ENCODE data around the gene ANO10.
"Not testable (repeated sequence)": the region's sequence is repeated elsewhere in the genome, so short reads cannot be mapped to it uniquely, and the experiment has no call there.

Gene ANO10

GRCh38 chr3:43468133-43468532 is 153.7 kb downstream of the ANO10 start:
- DNase-seq, result no peak

- no peak for DNase-seq
Measured at GRCh38 chr3:43465109-43465508, 156.7 kb downstream of the ANO10 start.

DNA sequence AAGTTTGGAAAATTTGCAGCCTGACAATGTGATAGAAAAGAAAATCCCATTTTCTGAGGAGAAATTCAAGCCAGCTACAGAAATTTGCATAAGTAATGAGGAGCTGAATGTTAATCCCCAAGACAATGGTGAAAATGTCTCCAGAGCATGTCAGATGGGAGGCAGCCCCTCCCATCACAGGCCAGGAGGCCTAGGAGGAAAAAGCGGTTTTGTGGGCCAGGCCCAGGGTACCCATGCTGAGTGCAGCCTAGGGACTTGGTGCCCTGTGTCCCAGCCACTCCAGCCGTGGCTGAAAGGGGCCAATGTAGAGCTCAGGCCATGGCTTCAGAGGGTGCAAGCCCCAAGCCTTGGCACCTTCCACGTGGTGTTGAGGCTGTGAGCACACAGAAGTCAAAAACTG is 159.2 kb downstream of the ANO10 start:
- not testable (repeated sequence) for DNase-seq

DNA sequence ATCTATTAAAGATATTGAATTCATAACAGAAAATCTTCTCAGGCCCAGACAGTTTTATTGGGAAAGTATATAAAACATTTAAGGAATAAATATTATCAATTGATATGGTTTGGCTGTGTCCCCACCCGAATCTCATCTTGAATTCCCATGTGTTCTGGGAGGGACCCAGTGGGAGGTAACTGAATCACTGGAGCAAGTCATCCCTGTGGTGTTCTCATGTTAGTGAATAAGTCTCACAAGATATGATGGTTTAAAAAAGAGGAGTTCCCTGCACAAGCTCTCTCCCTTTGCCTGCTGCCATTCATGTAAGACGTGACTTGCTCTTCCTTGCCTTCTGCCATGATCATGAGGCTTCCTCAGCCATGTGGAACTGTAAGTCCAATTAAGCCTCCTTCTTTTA is 160.5 kb downstream of the ANO10 start:
- no peak for DNase-seq

- not testable (repeated sequence) for DNase-seq
Measured at GRCh38 chr3:43457038-43457437, 164.8 kb downstream of the ANO10 start.

- DNase-seq, result no peak
Measured at GRCh38 chr3:43455233-43455632, 166.6 kb downstream of the ANO10 start.

DNA sequence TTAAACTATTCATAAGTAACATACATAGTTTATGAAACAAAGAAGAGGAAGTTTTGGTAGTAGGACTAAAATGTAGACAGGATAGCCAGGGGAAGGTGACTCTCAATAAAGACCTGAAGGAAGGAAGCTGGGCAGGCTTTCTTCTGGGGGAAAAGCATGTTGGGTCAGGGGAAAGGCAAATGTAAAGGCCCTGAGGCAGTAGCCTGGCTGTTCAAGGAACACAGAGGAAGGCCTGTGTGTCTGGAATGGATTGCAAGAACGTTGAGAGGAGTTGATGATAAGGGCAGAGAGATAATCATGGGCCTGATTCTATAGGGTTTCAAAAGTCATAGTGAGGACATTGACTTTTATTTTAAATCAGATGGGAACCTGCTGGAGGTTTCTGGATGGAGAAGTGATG is 167.8 kb downstream of the ANO10 start:
- no peak for DNase-seq

DNA sequence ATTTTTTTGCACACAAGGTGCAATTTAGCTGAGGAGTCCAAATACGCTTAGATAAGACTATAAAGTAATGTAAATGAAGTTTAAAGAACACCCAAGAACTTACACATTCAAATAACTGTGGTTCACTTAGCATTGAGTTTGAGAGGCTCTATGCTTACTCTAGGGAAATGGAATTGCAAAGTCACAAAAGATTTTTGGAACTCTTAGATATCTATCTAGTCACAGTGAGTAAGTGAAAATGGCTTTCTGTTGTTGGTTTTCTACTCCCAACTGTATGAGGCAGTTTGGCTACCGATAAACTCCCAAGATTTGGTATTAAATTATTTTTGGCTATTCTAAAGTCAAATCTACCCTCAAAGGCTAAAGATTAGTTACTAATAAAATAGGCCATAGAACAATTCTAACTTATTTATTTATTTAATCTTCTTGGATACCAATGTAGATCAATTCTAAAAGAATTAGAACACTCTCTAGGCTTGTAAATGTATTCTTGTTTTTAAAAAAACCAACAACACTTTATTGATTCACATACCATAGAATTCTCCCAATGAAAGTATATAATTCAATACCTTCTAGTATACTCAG is 170.0 kb downstream of the ANO10 start:
- no peak for DNase-seq

DNA sequence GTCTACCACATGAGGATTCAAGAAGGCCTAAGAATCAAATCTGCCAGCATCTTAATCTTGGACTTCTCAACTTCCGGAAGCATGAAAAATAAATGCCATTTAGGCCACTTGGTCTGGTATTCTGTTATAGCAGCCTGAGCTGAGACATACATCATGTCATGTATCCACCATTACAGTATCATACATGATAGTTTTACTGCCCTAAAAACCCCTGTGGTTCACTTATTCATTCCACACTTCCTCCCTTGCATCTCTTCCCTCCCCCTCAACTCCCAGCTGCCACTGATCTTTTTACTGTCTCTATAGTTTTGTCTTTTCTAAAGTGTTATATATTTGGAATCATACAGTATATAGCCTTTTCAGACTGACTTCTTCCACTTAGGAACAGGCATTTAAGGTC is 173.7 kb downstream of the ANO10 start:
- DNase-seq, result no peak

- DNase-seq, result no peak
Measured at GRCh38 chr3:43445820-43446219, 176.0 kb downstream of the ANO10 start.

DNA sequence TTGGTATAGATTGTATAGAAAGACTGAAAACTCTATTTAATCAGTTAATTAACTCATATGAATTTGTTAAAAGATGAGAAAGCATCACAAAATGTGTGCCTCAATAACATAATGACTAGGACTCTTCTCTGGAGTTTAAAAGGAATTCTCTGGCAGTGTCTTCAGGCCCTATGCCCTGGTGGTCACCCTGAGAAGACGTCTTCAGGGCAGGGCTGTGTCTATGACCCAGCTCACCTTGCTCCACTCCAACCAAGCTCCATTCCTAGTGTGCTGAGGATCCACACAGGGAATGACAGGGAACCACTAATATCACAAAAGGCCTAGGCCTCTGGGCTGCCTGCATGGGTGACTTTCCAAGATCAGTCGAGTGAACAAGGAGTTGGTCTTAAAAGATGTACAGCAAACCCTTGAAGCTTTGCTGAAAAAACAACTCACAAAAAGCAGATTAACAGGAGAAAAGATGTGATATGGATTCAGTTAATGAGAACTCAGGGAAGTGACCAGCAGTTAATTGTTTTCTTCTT is 178.9 kb downstream of the ANO10 start:
- no peak for DNase-seq

DNA sequence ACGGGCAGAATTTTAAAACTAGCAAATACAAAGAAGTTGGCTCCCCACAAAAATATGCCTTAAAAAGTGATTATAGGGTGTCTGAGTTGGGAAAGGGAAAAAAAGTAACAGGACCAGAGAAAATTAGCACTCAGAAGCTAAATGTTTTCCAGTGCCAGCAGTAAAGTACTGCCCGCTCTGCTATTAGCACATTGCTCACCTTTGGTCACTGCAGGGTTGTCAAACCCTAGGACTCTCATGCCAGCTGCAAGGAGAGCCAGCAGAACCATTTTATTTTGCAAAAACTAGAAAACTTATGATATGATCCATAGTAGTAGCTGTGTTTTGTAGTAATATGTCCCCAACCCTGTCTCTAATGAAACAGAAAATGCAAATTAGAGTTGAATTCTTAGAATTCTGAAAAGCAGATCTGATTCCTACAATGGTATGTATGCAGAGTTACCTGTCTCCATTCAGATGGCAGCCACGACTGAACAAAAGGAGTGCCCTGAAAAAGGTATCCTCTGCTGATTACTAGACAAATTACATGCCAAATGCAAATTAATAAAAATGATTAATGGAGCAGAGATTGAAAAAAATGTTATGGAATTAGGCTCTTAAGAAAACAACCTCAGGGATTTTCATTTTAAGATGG is 185.2 kb downstream of the ANO10 start:
- no peak for DNase-seq

- DNase-seq, result no peak
Measured at GRCh38 chr3:43435706-43436105, 186.1 kb downstream of the ANO10 start.

GRCh38 chr3:43434431-43434830 is 187.4 kb downstream of the ANO10 start:
- DNase-seq, result no peak

DNA sequence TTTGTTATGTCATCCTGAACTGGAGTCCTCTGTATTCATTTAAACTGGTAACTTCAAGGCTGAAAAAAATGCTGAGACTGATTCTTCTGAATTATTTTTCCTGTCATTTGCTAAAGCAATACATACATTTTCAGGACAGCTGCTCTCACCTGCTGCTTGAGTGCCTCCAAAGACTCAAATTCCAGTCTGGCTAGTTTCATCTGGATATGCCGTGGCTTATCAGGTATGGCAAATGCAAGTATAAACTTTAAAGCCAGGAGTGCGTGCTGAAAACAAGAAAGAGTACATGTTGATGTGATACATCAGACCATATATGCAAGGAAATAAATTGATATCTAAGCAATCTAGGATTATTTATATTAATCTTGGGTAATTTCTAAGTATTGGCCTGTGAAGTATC is 189.3 kb downstream of the ANO10 start:
- DNase-seq, result no peak

DNA sequence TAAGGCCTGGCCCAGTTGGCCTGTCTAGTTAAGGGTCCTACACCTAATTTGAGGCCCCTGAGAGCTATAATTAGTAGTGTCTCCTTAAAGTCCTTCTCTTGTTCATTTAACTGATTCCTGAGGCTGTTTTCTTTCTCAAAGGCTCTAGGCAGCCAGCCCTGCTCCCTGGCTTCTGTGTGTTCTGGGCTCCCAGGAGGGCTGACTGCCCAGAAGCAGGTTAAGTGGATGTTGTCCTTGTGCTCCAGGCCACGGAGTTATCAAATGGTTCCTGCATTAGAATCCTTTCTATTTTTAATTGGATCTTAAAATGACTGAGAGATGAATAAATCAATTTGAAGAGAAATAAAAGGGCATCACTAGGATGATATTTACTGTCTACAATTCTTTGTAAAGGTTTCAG is 195.4 kb downstream of the ANO10 start:
- DNase-seq, result no peak

GRCh38 chr3:43425829-43426228 is 196.0 kb downstream of the ANO10 start:
- no peak for DNase-seq

DNA sequence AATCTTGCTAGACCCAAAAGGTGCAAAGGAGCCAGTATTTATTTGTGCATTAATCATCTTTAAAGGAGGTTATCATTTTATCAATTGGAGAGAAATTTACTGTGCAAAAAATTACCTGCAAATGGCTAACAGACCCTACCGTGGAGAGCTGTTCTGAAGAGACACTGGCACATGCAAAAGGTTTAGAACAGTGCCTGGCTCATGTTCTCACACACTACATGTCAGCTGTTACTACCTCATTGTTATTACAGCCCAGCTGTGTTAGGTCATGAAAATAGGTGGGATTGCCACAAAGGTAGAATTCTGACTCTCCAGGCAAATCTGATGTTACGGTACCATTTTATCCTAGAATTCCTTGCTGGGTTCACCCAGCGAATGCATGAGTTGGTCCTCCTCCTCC is 198.2 kb downstream of the ANO10 start:
- DNase-seq, result no peak

GRCh38 chr3:43423142-43423541 is 198.7 kb downstream of the ANO10 start:
- DNase-seq, result no peak

- no peak for DNase-seq
Measured at GRCh38 chr3:43418601-43419272, 203.1 kb downstream of the ANO10 start.

- DNase-seq, result no peak
Measured at GRCh38 chr3:43417133-43417532, 204.7 kb downstream of the ANO10 start.

- no peak for DNase-seq
Measured at GRCh38 chr3:43415088-43415487, 206.7 kb downstream of the ANO10 start.

GRCh38 chr3:43413676-43414368 is 208.0 kb downstream of the ANO10 start:
- DNase-seq, result no peak

DNA sequence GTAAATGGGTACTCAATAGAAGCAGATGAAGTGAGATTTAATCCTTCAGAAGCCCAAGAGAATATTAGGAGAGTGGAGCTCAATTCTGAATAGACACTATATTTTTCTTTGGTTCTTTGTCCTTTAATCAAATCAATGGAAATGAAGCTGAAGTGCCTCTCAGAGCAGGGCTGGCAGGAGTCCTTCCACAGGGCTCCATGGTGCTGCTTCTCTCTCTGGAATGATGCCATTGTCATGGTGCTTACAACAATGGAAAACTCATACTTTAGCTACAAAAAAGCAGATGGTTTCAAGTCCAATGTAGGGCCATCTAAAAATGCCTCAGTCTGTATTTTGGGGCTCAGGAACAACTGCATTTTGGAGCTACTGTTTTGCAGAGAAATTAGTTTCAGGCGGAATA is 210.4 kb downstream of the ANO10 start:
- DNase-seq, result no peak
